OCI-M2 (cell line): ENCODE results near the gene CAPS.
"Not testable (repeated sequence)": the region's sequence is repeated elsewhere in the genome, so short reads cannot be mapped to it uniquely, and the experiment has no call there.

Source experiments
- DNase-seq: peaks from one replicate; lab custom pipeline; 2025; ENCODE audit not compliant: unreplicated experiment; lab: John Stamatoyannopoulos, UW

The CAPS gene

DNA sequence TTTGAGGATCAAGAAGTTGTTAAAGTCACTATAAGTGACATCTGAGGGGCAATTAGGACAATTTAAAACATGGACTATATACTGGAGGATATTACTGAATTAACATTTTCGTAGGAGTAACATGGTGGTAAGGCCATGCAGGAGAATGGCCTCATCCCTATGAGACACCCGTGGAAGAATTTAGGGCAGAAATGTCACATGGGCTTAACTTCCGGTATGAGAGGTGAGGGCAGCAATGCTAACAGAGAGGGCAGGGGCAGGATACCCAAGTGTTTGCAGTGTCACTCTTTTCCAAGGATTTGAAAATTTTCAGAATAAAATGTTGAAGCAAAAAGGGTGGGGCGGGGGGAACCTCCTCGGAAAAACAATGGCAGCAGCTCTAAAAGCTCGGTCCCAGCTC, 40.2 kb downstream of the CAPS start:
- DNase-seq = no peak

DNA sequence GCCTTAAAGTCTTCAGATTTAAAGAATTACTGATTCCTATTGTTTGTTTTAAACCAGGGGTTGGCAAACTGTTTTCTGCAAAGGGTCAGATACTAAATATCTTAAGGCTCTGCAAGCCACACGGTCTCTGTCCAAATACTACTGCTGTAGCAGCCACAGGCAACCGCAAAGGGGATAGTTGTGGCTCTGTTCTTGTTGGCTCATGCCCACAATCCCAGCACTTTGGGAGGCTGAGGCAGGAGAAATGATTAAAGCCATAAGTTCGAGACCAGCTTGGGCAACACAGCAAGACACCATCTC, 41.5 kb downstream of the CAPS start:
- DNase-seq = no peak

DNA sequence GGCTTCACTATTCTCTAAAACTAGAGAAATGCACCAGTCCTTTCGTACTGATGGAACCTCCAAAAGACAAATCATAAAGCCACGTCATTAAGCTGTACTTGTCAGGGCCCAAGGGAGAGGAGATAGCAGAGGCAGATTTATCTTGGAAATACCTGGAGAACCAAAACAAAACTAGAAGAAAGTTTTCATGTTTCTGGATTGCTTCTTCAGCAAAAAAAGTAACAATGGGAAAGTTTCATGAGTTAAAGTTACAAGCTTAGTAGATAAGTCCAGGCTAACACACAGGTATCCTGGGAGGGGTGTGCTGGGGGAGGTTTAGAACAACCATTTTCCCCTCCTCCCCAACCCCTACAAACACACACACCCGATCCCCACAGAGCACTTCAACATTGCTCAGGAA, 42.3 kb downstream of the CAPS start:
- no peak for DNase-seq

DNA sequence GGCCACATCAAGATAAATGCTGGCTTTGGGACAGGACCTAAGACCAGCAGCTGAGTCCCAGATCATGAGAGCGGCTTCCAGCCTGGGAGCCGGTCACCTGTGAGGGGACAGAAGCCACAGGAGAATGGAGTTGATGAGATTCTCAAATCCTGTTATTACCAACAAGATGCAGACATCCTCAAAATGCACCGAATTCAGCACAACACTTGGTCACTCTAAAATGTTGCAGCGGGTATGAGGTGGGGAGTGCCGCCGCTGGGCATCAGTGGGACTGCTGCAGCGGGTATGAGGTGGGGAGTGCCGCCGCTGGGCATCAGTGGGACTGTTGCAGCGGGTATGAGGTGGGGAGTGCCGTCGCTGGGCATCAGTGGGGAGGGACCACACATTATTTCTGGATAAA, 42.7 kb downstream of the CAPS start:
- no peak for DNase-seq

DNA sequence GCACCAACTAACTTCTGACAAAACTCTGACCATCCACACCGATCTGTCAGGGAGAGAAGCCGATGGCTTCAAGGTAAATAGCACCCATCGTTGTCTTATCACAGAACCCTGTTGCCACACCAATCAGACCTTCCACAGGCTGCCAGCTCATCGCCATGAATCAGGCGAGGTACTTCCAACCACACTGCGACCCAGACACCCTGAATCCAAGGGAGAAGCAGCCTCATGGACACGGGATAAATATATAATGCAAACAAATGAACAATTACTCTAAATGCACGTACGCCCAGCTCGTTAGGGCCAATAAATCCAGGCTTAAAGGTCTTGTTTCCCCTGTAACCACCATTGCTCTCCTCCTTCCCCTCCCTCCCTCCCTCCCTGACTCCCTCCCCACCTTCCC, 43.1 kb downstream of the CAPS start:
- DNase-seq = no peak

DNA sequence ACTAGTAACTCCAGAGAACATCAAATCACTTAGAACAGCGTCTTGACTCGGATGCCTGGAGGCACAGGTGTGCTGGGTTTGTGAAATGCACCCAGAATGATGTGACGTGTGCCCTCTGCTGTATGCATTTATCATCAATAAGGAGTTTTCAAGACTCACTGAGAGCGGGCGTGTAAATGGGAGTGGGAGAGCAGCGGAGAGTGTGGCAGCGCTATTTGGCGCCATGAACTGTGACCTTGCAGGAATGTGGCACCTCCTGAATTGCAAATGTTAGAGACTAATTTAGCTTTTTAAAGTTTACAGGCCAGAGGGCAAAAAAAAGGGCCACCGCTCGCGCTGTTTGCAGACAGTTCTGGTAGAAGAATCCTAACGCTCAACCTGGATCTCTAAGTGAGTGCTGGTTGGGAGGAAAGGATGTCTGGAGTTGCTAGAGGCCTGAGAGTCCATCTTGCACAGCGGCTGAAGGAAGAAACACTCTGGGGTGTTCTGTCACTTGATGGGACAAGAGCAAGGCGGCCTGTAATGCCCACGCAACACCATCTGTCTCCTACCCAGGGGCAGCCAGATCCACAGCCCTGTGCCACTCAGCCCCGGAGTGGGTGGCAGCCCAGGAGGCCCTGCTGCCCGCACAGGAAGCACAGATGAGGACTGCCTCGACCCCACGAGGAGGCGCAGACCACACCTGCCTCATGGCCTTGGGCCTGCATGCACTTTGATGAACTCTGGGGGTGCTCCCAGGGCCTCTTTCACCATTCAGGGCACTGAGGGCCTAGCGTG, 44.2 kb downstream of the CAPS start:
- DNase-seq = no peak

DNA sequence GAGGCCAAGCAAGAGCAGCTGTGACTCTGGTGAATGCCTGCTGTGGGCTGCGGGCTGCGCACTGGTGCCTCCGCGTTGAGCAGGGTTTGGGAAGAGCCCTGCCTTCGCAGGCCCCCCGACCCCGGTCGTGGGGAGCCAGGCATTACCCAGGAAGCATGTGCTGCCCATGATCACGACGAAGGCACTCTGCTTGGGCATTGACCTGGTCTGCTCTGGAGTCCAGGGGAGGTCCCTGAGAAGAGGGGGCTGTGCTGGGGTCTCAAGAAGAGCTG, 44.7 kb downstream of the CAPS start:
- DNase-seq = no peak

DNA sequence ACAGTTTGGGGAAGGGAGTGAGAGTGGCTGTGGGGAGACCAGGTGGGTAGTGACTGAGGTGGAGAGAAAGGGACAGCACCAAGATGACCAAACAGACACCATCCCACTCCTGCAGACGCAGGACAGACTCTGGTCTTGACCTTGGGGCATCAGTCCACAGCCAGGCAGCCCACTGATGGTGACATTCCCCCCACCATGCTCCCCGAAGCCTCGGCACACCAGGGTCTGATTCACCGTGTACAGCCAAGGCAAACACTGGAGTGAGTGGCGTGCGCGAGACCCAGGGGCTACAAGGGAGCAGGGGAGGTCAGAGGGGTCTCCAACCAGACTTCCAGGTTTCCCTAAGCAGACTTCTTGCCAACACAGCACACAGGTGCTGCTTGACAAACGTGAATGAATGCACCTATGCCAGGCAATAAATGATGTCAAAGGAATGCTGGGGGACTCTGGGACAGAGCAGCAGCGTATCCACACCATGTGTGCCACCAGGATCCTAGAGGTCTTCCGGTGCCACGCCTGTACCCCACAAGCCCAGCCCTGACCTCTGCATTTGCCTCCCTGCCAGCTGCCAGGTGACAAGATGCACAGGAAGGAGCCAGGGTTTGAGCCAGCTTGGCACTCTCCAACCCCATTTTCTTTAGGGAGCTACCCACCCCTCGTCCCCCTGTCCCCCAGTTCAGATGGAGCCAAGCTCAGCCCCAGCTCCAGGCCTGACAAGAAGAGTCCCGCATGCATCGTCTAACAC, 45.4 kb downstream of the CAPS start:
- no peak for DNase-seq

DNA sequence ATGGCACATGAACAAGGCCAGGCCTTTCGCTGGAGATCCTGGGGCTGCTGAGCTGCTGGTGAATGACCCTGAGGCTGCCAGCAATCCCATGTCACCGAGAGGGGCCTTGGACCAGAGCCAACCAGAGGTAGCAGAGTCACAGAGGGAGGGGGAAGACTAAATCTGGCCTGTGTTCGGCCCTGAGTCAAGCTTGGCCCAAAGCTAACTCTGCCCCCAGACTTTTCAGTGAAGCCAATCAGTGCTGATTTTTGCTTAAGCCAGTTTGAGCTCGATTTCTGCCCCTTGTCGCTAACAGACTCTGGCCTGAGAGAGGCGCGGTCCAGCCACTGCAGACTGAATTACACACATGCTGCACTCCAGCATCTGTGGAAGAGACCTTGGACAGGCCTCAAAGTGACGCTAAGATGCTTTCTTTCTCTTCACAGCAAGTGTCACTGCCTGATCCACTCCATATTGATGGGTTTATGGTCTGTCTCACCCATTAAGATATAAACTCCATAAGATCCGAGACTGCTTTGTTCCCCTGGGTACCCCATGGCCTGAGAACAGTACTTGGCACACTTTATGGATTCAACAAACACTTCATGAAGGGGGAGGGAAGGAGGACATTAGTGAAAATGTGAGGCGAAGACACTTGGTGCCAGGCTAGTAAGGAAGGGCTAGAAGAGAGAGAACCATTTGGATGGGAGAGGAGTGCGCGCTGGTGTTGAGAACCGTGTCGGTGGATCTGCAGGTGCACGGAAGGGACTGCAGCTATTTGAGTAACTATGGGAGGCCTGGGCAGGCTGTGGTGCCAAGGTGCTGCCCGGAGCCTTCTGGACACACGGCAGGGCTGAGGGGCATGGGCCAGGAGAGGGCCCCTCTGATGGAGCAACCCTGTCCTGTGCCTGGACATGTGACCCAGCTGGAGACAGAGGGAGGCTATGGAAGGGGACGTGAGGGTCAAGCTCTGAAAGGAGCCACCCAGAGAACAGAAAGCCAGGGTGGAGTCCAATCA, 46.2 kb downstream of the CAPS start:
- DNase-seq = no peak

DNA sequence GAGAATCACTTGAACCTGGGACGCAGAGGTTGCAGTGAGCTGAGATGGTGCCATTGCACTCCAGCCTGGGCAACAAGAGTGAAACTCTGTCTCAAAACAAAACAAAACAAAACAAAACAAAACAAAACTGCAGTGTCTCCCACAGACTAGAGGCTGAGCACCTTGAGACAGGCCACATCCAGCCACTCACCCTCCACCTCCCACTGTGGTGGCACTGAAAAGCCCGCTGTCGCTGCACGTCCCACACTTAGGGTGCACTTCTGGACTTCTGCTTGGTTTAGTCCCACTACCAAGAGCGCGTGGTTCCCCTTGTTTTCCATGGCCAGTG, 47.6 kb downstream of the CAPS start:
- DNase-seq = not testable (repeated sequence)

DNA sequence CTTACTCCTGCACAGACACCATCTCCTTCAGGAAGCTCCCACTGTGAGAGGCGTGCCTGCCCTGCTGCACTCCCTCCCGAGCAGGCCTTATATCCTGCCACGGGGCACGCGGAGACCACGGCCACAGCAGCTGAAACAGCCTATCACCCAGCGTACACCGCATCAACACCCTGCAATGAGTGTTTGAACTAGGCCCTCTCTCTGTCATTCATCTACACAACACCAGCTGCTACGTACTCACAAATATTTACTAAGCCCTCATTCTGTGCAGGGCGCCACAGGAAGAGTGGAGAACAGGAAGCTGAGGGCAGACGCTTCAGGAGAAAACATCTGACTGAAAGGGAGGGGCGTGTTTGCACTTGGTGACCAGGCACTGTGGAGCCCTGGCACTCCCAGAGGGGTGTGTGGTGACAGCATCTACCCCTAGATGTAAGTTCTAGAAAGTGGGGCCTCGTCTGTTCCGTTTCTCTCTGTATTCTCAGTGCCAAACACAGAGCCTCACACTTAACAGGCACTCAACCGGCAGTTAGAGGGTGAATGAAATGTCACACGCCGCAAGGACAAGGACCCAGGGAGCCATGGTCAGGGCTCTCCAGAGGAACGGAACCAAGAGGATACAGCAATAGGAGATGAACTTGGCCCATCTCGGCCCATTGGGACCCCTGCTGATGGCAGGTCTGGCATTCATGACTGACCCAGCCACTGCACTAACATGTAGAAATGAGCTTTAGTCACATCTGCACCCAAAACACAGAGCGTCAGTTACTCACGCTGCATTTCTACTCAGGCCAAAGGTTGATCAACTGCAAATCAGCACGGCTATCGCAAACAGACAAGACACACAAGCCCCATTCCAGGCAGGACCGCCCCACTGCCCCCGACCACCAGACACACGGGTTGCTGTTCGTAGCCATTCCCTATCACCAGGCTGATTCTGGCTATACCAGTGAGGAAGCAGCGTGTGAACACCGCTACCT, 48.2 kb downstream of the CAPS start:
- DNase-seq = no peak

DNA sequence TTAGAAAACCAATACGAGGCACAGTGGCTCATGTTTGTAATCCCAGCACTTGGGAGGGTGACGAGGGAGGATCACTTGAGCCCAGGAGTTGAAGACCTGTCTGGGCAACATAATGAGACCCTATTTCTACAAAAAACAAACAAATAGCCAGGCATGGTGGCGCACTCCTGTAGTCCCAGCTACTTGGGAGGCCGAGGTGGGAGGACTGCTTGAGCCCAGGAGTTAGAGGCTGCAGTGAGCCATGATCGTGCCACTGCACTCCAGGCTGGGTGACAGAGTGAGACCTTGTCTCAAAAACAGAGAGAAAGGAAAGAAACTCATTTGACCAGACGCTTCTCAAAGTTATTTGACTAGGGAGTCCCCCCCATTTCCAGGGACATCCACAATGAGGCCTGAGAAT, 49.2 kb downstream of the CAPS start:
- not testable (repeated sequence) for DNase-seq

DNA sequence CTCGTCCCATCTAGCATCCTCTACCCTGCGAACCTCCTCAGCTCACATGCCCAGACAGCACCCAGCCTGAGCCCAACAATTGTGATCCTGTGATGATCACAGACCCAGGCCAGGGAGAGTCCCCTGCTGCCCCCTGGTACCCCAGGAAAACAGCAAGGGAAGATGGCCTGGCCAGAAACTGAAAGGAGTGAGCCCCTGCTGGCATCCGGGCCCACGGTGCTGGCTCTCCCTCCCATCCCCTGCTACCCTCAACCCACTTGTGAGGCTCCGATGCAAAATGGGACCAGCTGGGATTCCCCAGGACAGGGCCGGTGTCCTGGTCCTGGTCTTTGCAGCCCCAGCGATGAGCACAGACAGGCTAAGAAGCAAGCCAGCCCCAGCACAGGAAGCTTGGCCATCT, 49.8 kb downstream of the CAPS start:
- DNase-seq = no peak

DNA sequence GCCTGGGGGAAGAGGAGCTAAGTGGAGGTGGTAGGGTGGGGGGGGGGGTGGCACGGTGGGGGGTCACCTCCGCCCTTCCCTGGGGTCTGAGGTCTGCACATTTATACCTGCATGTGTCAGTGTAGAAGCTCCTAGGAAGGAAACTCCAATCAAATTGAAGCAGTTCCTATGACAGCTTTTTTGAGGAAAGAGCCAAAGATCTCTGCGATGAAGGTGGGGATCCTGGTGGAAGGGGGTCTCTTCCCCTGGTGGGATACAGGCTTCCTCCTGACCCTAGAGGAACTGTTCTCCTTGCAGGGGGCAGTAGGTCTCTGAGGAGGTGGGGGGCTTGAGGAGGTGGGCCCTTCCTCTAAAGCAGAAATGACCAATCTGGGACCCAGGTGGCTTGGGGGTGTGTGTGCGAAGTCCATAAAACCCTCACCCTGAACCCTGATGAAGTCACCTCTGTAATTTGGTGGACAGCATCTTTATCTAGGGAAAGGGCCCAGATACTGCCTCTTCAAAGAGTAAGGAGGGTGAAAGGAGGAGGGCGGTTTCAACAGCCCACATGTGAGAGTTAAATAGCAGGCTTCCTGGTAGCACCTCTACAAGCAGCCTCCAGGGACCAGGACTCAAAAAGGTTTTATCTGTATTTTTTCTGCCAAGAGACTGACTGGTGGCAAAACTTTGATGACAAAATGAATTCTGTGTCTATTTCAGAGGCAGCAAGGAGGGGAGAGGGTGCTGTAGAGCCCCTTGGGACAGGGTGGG, 50.9 kb downstream of the CAPS start:
- no peak for DNase-seq
